Measurements from ENCODE around the gene PALM.

DNA sequence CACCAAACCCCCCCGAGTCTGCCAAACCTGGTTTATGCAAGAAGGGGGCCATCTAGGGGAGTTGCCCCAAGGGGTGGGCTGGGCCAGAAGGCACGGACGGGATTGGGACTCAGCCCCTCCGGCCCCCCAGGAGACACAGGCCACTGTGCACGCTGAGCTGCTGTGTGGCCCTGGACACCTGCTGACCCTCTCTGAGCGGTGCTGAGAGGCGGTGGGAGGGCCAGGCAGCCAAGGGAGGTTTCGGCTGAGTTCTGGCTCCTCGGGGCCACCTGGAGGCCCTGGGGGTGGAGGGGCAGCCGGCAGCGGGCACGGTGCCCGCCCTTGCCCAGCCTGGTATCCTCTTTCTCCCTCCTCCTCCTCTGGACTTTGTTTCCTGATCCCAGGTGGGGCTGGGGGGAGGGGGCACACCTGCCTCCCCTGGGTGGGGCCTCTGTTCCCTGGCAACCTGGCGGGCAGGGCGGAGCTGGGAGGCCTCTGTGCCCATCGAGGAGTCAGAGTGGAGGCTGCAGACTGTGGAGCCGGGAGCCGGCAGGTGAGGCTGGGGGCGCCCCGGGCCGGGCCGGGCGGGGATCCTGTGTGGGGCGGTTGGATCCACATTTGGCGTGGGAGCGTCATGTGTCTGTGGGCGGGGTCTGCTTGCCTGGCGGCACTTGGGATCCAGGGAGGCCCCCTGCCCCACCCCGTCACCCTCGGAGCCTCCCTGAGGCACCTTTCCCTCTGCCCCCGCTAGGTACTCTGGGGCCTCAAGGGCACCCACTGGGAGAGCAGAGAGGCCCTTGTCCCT is 42.1 kb downstream of the PALM start, which contains the start of gene MISP:
- TF ChIP-seq CEBPB (IDR thresholded peaks at IDR 0.05), result no peak
- TF ChIP-seq TAF1 (IDR thresholded peaks at IDR 0.05; ENCODE audit: low read depth), result peak; percentile 78
- TF ChIP-seq YY1 (IDR thresholded peaks at IDR 0.05; ENCODE audit: low read depth), result peak; percentile 20; the same call in 1 of the 2 replicates
- TF ChIP-seq, protein P1, sequence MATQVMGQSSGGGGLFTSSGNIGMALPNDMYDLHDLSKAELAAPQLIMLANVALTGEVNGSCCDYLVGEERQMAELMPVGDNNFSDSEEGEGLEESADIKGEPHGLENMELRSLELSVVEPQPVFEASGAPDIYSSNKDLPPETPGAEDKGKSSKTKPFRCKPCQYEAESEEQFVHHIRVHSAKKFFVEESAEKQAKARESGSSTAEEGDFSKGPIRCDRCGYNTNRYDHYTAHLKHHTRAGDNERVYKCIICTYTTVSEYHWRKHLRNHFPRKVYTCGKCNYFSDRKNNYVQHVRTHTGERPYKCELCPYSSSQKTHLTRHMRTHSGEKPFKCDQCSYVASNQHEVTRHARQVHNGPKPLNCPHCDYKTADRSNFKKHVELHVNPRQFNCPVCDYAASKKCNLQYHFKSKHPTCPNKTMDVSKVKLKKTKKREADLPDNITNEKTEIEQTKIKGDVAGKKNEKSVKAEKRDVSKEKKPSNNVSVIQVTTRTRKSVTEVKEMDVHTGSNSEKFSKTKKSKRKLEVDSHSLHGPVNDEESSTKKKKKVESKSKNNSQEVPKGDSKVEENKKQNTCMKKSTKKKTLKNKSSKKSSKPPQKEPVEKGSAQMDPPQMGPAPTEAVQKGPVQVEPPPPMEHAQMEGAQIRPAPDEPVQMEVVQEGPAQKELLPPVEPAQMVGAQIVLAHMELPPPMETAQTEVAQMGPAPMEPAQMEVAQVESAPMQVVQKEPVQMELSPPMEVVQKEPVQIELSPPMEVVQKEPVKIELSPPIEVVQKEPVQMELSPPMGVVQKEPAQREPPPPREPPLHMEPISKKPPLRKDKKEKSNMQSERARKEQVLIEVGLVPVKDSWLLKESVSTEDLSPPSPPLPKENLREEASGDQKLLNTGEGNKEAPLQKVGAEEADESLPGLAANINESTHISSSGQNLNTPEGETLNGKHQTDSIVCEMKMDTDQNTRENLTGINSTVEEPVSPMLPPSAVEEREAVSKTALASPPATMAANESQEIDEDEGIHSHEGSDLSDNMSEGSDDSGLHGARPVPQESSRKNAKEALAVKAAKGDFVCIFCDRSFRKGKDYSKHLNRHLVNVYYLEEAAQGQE (IDR thresholded peaks at IDR 0.05; ENCODE audit: low read depth), result no peak
- peak; percentile 81 for TF ChIP-seq EP300 (IDR thresholded peaks at IDR 0.05; ENCODE audit: borderline replicate concordance)
- TF ChIP-seq FOXM1 (IDR thresholded peaks at IDR 0.05; ENCODE audit: borderline replicate concordance, low read depth), result peak; percentile 30; the same call in 1 of the 2 replicates
- TF ChIP-seq EGR1 (IDR thresholded peaks at IDR 0.05), result no peak; the same call in 1 of the 2 replicates
